ENCODE data around the gene PATE2.

DNA sequence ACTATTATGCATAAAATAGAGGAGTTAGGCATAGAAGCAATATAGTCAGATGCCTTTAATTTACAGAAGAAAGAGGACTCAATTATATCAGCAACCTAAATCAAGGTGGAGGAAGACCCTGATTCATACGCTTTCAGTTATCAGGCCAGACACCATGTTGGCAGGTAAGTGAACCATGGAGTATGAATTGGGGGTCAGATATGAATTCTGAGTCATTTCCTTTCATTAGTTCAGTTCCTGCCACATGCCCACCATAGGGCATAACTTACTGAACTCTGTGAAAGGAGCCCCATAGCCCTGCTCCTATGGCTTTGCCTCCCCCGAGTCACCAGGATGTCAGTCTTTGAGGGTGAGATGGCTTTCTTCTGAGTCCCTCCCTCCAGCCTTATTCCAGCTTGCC is 15.1 kb downstream of the PATE2 start:
- no peak for TF ChIP-seq EZH2 (IDR thresholded peaks at IDR 0.05; ENCODE audit: borderline replicate concordance, insufficient read depth, low read depth, low read length, poor library complexity, severe bottlenecking)
- TF ChIP-seq, protein P1, sequence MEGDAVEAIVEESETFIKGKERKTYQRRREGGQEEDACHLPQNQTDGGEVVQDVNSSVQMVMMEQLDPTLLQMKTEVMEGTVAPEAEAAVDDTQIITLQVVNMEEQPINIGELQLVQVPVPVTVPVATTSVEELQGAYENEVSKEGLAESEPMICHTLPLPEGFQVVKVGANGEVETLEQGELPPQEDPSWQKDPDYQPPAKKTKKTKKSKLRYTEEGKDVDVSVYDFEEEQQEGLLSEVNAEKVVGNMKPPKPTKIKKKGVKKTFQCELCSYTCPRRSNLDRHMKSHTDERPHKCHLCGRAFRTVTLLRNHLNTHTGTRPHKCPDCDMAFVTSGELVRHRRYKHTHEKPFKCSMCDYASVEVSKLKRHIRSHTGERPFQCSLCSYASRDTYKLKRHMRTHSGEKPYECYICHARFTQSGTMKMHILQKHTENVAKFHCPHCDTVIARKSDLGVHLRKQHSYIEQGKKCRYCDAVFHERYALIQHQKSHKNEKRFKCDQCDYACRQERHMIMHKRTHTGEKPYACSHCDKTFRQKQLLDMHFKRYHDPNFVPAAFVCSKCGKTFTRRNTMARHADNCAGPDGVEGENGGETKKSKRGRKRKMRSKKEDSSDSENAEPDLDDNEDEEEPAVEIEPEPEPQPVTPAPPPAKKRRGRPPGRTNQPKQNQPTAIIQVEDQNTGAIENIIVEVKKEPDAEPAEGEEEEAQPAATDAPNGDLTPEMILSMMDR (IDR thresholded peaks at IDR 0.05) = no peak
